NCI-H446 treated with DMSO at 0.1 percent for 48 hours (cell line): ENCODE results near the gene FAM24B.
"Not testable (repeated sequence)": the region's sequence is repeated elsewhere in the genome, so short reads cannot be mapped to it uniquely, and the experiment has no call there.

Experiments used
- DNase-seq: peaks from one replicate; lab custom pipeline; 2025; lab: John Stamatoyannopoulos, UW

Gene FAM24B

GRCh38 chr10:122879339-122880273 lies at the start of gene FAM24B:
Gene FAM24B, minus strand, starts transcription at chr10:122879581. Its CDS starts 29,066 bp downstream, at chr10:122850515.
- peak; percentile 89 for DNase-seq

GRCh38 chr10:122915700-122916099 lies 36.3 kb upstream of the FAM24B start:
- DNase-seq = no peak

GRCh38 chr10:122911889-122912484 lies 32.6 kb upstream of the FAM24B start:
- no peak for DNase-seq

- DNase-seq = no peak
Measured at GRCh38 chr10:122910310-122910709, 30.9 kb upstream of the FAM24B start, which contains the start of gene FAM24A. Gene FAM24A, plus strand, starts transcription at chr10:122910610. Its CDS starts 1,025 bp downstream, at chr10:122911635.

GRCh38 chr10:122903861-122904260 lies 24.5 kb upstream of the FAM24B start:
- DNase-seq = not testable (repeated sequence)

- no peak for DNase-seq
Measured at GRCh38 chr10:122894261-122894944, 15.0 kb upstream of the FAM24B start.

GRCh38 chr10:122884166-122884565 lies 4.8 kb upstream of the FAM24B start:
- DNase-seq = no peak

GRCh38 chr10:122882766-122883165 lies 3.4 kb upstream of the FAM24B start:
- DNase-seq = no peak

- no peak for DNase-seq
Measured at GRCh38 chr10:122878799-122879338, 512 bp downstream of the FAM24B start.

- no peak for DNase-seq
Measured at GRCh38 chr10:122877264-122877663, 2.1 kb downstream of the FAM24B start.

GRCh38 chr10:122876467-122876855 lies 2.9 kb downstream of the FAM24B start:
- no peak for DNase-seq

GRCh38 chr10:122875843-122876466 lies 3.4 kb downstream of the FAM24B start:
- DNase-seq = no peak

- DNase-seq = not testable (repeated sequence)
Measured at GRCh38 chr10:122871947-122872346, 7.4 kb downstream of the FAM24B start.

- not testable (repeated sequence) for DNase-seq
Measured at GRCh38 chr10:122868768-122869167, 10.6 kb downstream of the FAM24B start.

- DNase-seq = not testable (repeated sequence)
Measured at GRCh38 chr10:122866757-122867482, 12.5 kb downstream of the FAM24B start.

- no peak for DNase-seq
Measured at GRCh38 chr10:122864901-122865300, 14.5 kb downstream of the FAM24B start.

GRCh38 chr10:122864194-122864592 lies 15.2 kb downstream of the FAM24B start:
- no peak for DNase-seq

- no peak for DNase-seq
Measured at GRCh38 chr10:122863216-122864193, 15.9 kb downstream of the FAM24B start.

- no peak for DNase-seq
Measured at GRCh38 chr10:122861711-122862161, 17.6 kb downstream of the FAM24B start.

GRCh38 chr10:122859527-122859926 lies 19.9 kb downstream of the FAM24B start:
- DNase-seq = no peak
